Muscle of leg (tissue), 11 donors: Measurements from ENCODE around the gene NECTIN4. TPM values are rescaled to one million over a fixed set of nuclear protein-coding genes. Genes with fewer than 3 reads are reported as not detected.
"Not testable (repeated sequence)": the region's sequence is repeated elsewhere in the genome, so short reads cannot be mapped to it uniquely, and the experiment has no call there.

Experiments used
- DNase-seq: peaks from one replicate; pipeline ENCODE4 v3.0.0; 2013
- H3K27ac ChIP-seq: one replicate; pipeline ENCODE4 v1.5.1; 2013; ENCODE audit warnings: mild to moderate bottlenecking, low read length, control low read depth
- H3K27me3 ChIP-seq: one replicate; pipeline ENCODE4 v1.6.1; 2013; ENCODE audit warnings: low read length; ENCODE audit not compliant: control insufficient read depth, insufficient read depth
- H3K36me3 ChIP-seq: one replicate; pipeline ENCODE4 v1.6.1; 2013; ENCODE audit warnings: low read length; ENCODE audit not compliant: control insufficient read depth, insufficient read depth
- H3K4me1 ChIP-seq: one replicate; pipeline ENCODE4 v1.6.1; 2013; ENCODE audit warnings: low read length; ENCODE audit not compliant: control insufficient read depth, insufficient read depth
- H3K4me3 ChIP-seq: one replicate; pipeline ENCODE4 v1.5.1; 2013; ENCODE audit warnings: low read length, control low read depth
- H3K9me3 ChIP-seq: replicated peaks from 2 replicates; pipeline ENCODE4 v1.6.1; 2013; ENCODE audit warnings: low read depth, low read length; ENCODE audit not compliant: control insufficient read depth
- WGBS: methylation state at CpG from one replicate; pipeline ENCODE4 v1.1.5; 2013; ENCODE audit warnings: missing lambda C conversion rate; ENCODE audit not compliant: insufficient coverage; 5-methylcytosine and 5-hydroxymethylcytosine counted together
- polyA plus RNA-seq, 8 donors: library from polyadenylated mRNA; unstranded; fragments of 120-200 nt; gene quantifications; one replicate each; pipeline versions ENCODE4 v1.2.1 to v1.2.3, GENCODE V29; 2013; ENCODE audit warnings: inconsistent platforms in 1 of 8, low replicate concordance in 1 of 8; ENCODE audit not compliant: insufficient read length in 8 of 8, insufficient read depth in 1 of 8
- total RNA-seq: library from RNA; stranded (reverse); fragments of 120-200 nt; gene quantifications from one replicate; pipeline ENCODE4 v1.2.4, GENCODE V29; 2013

NECTIN4 gene
- total and polyA plus RNA-seq, 9 donors: 0.04 to 6.1 (median 0.08) TPM; not detected in 1

DNA sequence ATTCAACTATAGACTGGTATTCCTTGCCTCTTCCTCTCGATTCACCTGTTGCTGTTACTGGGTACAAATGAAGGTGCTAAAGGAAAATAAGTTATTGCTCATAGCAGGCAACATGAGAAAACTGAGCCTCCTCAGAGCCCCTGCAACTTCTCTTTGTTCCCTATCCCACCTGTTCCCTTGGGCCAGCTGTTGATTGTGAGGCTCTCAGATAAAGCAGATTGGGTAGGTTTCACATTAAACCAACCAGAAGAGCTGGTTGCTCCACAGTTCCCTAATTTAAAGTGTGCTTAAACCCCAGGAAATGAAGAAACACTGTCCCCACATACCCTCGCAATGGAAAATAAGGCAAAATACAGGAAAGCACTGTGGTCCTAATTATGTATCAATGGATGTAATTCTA, 38.3 kb upstream of the NECTIN4 start:
- H3K27me3 ChIP-seq: no peaks in the 10 kb centered on the region
- peaks cover 56% of the 10 kb centered on the region for H3K36me3 ChIP-seq
- H3K4me3 ChIP-seq: no peak overlapping the region
- no peak for DNase-seq
- WGBS: no CpG with 5 or more reads among the region's 2 CpGs
- H3K27ac ChIP-seq: no peak overlapping the region
- H3K9me3 ChIP-seq: no peaks in the 10 kb centered on the region
- peaks cover 22% of the 10 kb centered on the region for H3K4me1 ChIP-seq

DNA sequence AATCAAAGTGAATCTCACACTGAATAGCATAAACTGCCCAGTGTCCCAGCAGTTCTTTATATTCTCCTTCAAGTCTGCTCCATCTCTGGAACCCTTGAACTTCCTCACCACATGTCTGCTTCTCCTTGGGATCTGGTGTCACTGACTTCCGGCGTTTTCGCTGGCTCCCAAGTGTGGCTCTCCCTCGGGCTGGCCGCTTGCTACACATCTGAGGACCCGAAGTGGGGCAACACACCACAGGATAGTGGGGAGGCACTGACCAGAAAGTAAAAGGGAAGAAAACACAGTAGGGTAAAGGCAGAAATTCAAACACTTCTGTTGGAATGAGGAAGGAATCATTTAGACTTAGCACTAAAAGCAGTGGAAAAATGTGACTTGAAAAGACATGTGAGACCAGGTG, 33.6 kb upstream of the NECTIN4 start:
- peaks cover 72% of the 10 kb centered on the region for H3K36me3 ChIP-seq
- no peaks in the 10 kb centered on the region for H3K9me3 ChIP-seq
- no peak overlapping the region for H3K27ac ChIP-seq
- H3K27me3 ChIP-seq: no peaks in the 10 kb centered on the region
- H3K4me3 ChIP-seq: no peak overlapping the region
- WGBS: 69% methylated on average over 3 of the region's 6 CpGs
- H3K4me1 ChIP-seq: peaks cover 21% of the 10 kb centered on the region
- no peak for DNase-seq

DNA sequence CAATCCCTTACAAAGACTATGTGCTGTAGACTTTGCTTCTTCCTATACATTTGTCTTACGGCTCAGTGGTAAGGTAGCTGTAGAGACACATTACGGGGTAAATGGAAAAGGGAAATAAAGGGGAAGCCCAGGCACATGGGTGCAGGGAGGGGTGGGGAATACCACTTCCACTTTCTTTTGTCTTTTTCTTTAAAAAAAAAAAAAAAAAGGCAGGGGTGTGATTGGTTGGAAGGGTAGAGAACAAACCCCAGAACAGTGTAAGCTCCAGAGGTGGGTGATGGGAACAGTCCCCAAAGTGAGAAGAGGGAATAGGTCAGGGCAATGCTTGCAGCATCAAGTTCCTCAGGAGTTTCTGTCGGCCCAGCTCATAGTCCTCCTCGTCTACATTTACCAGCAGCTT, 32.5 kb upstream of the NECTIN4 start:
- no peak overlapping the region for H3K4me3 ChIP-seq
- DNase-seq: no peak
- peaks cover 63% of the 10 kb centered on the region for H3K36me3 ChIP-seq
- H3K9me3 ChIP-seq: no peaks in the 10 kb centered on the region
- no peak overlapping the region for H3K27ac ChIP-seq
- peaks cover 22% of the 10 kb centered on the region for H3K4me1 ChIP-seq
- WGBS: 72% methylated on average over 2 of the region's 4 CpGs
- H3K27me3 ChIP-seq: no peaks in the 10 kb centered on the region

DNA sequence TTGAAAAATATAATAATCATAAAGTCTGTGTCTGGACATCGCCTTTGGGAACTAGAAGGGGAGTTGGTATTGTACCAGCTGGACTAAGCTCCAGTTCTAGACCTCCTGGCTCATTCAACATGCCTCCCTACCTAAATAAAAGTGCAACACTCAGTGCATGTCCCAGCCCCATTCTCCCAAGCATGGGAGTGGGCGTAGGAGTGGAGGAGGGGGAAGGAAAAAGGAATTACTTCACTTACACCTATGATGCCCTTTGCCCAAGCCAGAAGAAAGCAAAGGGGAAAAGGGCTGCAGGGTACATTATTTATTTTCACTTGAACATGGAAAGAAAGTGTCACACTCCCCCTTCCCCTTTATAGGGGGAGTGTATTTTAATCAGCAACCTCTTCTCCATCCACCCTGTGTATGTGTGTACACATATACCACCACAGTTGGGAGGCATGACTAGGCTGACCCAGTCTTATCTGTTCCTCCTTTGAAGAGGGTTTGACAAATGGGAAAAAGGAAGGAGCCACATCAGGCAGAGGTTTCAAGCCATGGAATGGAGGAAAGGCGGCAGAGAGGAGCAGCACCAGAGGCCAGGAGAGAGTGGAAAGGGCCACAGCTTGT, 31.8 kb upstream of the NECTIN4 start:
- no peak for DNase-seq
- H3K27ac ChIP-seq: no peak overlapping the region
- WGBS: no CpG with 5 or more reads among the region's 3 CpGs
- peaks cover 59% of the 10 kb centered on the region for H3K36me3 ChIP-seq
- peaks cover 28% of the 10 kb centered on the region for H3K4me1 ChIP-seq
- H3K27me3 ChIP-seq: no peaks in the 10 kb centered on the region
- H3K9me3 ChIP-seq: no peaks in the 10 kb centered on the region
- H3K4me3 ChIP-seq: no peak overlapping the region

DNA sequence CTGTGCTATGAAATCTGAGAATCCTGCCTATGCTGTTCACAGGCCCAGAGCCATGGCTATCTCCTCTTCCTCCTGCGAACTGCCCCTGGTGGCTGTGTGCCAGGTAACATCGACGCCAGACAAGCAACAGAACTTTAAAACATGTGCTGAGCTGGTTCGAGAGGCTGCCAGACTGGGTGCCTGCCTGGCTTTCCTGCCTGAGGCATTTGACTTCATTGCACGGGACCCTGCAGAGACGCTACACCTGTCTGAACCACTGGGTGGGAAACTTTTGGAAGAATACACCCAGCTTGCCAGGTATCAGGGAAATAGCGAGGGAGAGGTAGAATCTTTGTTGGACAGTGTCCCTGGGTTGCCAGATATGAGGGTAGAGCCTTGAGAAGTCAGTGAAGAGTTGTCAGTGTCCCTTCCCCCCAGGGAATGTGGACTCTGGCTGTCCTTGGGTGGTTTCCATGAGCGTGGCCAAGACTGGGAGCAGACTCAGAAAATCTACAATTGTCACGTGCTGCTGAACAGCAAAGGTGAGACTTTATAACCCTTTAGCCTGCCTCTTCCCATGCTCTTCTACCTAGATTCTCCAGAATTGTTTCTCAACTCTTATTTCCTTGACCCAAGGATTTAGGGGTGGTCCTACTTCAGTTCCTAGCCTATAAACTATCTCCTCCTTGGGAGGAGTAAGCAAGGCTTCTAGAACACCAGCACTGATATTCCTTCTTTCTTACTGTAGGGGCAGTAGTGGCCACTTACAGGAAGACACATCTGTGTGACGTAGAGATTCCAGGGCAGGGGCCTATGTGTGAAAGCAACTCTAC, 29.9 kb upstream of the NECTIN4 start:
- H3K27me3 ChIP-seq: no peaks in the 10 kb centered on the region
- peaks cover 28% of the 10 kb centered on the region for H3K4me1 ChIP-seq
- peaks cover 50% of the 10 kb centered on the region for H3K36me3 ChIP-seq
- WGBS: 55% methylated on average over 9 of the region's 10 CpGs
- no peaks in the 10 kb centered on the region for H3K9me3 ChIP-seq
- no peak overlapping the region for H3K4me3 ChIP-seq
- H3K27ac ChIP-seq: peak overlapping the region; percentile 98
- DNase-seq: peak; percentile 86

DNA sequence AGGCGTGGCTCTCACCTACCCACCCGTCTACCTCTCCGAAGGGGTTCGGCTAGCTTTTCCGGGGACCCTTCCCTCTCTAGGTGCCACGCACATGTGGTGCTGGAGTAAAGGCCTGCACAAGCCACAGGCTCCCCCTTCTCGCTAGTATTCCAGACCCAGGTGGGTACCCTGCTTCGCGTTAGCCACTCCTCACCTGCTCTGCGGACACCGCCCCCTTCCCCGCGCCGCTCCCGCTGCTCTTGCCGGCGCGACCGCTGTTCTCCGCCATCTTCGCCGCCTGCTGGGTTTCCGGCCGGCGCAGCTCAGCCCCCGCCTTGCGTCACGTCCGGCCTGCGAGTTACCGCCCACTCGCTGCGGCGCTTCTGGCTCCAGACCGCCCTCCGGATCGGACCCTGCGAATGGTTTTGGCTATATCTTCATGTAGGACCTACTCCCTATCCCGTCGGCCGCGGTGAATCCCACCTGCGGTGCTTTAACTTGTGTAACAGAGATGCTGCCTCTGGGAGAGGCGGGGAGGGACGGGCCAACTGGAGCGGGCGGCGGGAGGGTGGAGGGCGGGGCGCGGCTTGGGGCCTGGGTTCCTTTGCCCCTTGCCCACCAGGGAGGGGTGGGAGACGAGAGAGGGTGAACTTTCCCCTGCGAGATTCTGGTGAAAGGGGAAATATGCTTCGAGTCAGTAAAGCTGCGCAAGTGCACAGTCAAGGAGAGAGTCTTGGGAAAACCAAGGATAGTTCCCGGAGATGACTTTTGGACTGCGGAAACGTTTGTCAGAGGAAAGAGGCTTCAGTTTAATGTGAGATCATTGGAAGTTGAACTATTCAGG, 28.6 kb upstream of the NECTIN4 start, which contains the start of the genes NIT1 and PFDN2:
TSS of gene NIT1 (plus strand) at position 347 of the 823 bp plus-strand sequence. CDS start at position 419, 72 bp downstream.
TSS of gene PFDN2 (minus strand) at position 279 of the 823 bp plus-strand sequence. CDS start at position 268, 11 bp downstream.
- Histone ChIP-seq H3K27me3 (no peaks in the 10 kb centered on the region), H3K27ac (peak within 1 kb of the TSS; percentile 98), H3K36me3 (peaks cover 39% of the 10 kb centered on the region), H3K9me3 (no peaks in the 10 kb centered on the region), H3K4me3 (peak within 1 kb of the TSS; percentile 100), H3K4me1 (peaks cover 28% of the 10 kb centered on the region)
- DNase-seq: peak; percentile 94
- 0% methylated on average over 52 of the region's 58 CpGs for WGBS

DNA sequence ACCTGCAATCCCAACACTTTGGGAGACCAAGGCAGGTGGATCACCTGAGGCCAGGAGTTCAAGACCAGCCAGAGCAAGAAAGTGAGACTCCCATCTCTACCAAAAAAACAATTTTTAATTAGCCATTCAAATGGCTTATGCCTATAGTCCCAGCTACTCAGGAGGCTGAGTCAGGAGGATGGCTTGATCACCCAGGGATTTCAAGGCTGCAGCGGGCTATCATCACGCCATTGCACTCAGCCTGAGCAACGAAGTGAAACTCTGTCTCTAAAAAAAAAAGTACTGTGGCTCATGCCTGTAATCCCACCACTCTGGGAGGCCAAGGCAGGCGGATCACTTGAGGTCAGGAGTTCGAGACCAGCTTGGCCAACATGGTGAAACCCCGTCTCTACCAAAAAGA, 26.6 kb upstream of the NECTIN4 start:
- H3K27ac ChIP-seq, DNase-seq, H3K9me3 ChIP-seq, H3K27me3 ChIP-seq, H3K4me3 ChIP-seq: not testable (repeated sequence)
- WGBS: 90% methylated on average over 5 of the region's 6 CpGs
- Histone ChIP-seq H3K4me1 (peaks cover 28% of the 10 kb centered on the region), H3K36me3 (peaks cover 19% of the 10 kb centered on the region)

DNA sequence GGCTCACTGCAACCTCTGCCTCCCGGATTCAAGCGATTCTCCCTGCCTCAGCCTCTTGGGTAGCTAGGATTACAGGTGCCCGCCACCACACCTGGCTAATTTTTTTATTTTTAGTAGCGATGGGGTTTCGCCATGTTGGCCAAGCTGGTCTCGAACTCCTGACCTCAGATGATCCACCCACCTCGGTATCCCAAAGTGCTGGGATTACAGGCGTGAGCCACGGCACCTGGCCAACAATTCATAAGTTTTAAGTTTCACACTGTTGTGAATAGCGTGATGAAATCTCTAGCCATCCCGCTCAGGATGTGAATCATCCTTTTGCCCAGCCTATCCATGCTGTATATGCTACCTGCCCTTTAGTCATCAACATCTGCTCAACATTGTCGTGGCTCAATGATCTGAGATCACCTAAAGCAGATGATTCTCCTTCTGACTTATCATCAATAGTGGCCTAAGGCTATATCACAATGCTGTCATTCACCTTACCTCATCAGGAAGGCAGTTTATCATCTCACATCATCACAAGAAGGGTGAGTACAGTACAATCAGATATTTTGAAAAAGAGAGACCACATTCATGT, 25.9 kb upstream of the NECTIN4 start:
- Histone ChIP-seq H3K4me1 (peaks cover 26% of the 10 kb centered on the region), H3K27ac (no peak overlapping the region), H3K27me3 (no peaks in the 10 kb centered on the region), H3K36me3 (peaks cover 12% of the 10 kb centered on the region), H3K9me3 (no peaks in the 10 kb centered on the region), H3K4me3 (no peak overlapping the region)
- 94% methylated on average over 10 of the region's 12 CpGs for WGBS
- no peak for DNase-seq

DNA sequence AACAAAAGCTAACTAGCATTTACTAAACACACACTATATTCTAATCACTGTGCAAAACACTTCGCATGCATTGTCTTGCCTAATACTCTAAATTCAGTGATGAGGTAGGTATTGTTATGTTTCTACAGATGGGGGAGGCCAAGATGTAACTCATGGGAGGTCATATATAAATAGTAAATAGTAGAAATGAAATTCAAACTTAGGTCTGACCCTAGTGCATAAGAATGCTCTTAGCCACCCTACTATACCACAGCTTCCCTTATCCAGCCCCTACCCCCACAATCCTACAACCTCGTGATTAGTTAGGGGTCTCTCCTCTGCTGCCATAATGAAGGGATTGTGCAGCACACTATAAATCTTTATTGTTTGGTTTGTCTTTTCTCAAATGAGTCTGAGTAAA, 25.2 kb upstream of the NECTIN4 start:
- Histone ChIP-seq H3K36me3 (peaks cover 5% of the 10 kb centered on the region), H3K9me3 (no peaks in the 10 kb centered on the region), H3K27me3 (no peaks in the 10 kb centered on the region), H3K4me1 (peaks cover 22% of the 10 kb centered on the region), H3K27ac (no peak overlapping the region), H3K4me3 (no peak overlapping the region)
- WGBS: no CpG with 5 or more reads among the region's 2 CpGs
- no peak for DNase-seq
